HepG2 (cell line): ENCODE results near the gene UAP1L1. TPM values are rescaled to one million over a fixed set of nuclear protein-coding genes. Genes with fewer than 3 reads are reported as not detected.
A peak's percentile ranks its signal among the peaks of the same experiment; 100 is the strongest.

Source experiments
- ATF2 ChIP-seq: sonication (generic); formaldehyde crosslinking; IDR thresholded peaks from 2 replicates; pipeline ENCODE4 v1.4.0; 2020; ENCODE audit warnings: missing genetic modification reagents
- DR1 ChIP-seq: sonication (generic); formaldehyde crosslinking; IDR thresholded peaks from 2 replicates; pipeline ENCODE4 v1.8.0; 2021; ENCODE audit warnings: mild to moderate bottlenecking, missing genetic modification reagents, inconsistent platforms
- ERF ChIP-seq: IDR thresholded peaks from 2 replicates; pipeline ENCODE4 v1.6.1; 2018; ENCODE audit warnings: missing biosample characterization, missing genetic modification reagents
- EZH2 ChIP-seq: conservative IDR thresholded peaks from 2 replicates; pipeline ENCODE4 v1.6.1; 2012; ENCODE audit warnings: mild to moderate bottlenecking, low read depth, low read length, moderate library complexity
- MATR3 ChIP-seq: sonication (generic); formaldehyde crosslinking; IDR thresholded peaks from 2 replicates; pipeline ENCODE4 v1.4.0; 2020; ENCODE audit warnings: missing genetic modification reagents
- MIER2 ChIP-seq: IDR thresholded peaks from 2 replicates; pipeline ENCODE4 v1.6.1; 2016; ENCODE audit warnings: missing biosample characterization, missing genetic modification reagents
- NCOA1 ChIP-seq: sonication (generic); formaldehyde crosslinking; IDR thresholded peaks from 2 replicates; pipeline ENCODE4 v1.9.0; 2021; ENCODE audit warnings: missing genetic modification reagents
- NFATC3 ChIP-seq: sonication (generic); formaldehyde crosslinking; IDR thresholded peaks from 2 replicates; pipeline ENCODE4 v1.5.1; 2020; ENCODE audit warnings: mild to moderate bottlenecking, missing genetic modification reagents
- RFX3 ChIP-seq: IDR thresholded peaks from 2 replicates; pipeline ENCODE4 v1.6.1; 2016; ENCODE audit warnings: missing biosample characterization, missing genetic modification reagents
- SKIL ChIP-seq: sonication (generic); formaldehyde crosslinking; IDR thresholded peaks from 2 replicates; pipeline ENCODE4 v1.8.0; 2022; ENCODE audit warnings: missing genetic modification reagents, mild to moderate bottlenecking, moderate library complexity, borderline replicate concordance
- TAF1 ChIP-seq: sonication (generic); formaldehyde crosslinking; IDR thresholded peaks from 2 replicates; pipeline ENCODE4 v1.4.0; 2020; ENCODE audit warnings: missing genetic modification reagents
- YEATS2 ChIP-seq: sonication (generic); formaldehyde crosslinking; IDR thresholded peaks from 2 replicates; pipeline ENCODE4 v1.4.0; 2020; ENCODE audit warnings: missing genetic modification reagents, borderline replicate concordance
- ZMAT3 ChIP-seq: sonication (generic); formaldehyde crosslinking; conservative IDR thresholded peaks from 2 replicates; pipeline ENCODE4 v1.7.0; 2021; ENCODE audit warnings: missing genetic modification reagents
- ZNF205 ChIP-seq: IDR thresholded peaks from 2 replicates; pipeline ENCODE4 v1.6.1; 2018; ENCODE audit warnings: missing biosample characterization, missing genetic modification reagents
- ZNF225 ChIP-seq: sonication (generic); formaldehyde crosslinking; IDR thresholded peaks from 2 replicates; pipeline ENCODE4 v1.4.0; 2020; ENCODE audit warnings: mild to moderate bottlenecking, missing genetic modification reagents
- ZNF235 ChIP-seq: sonication (generic); formaldehyde crosslinking; IDR thresholded peaks from 2 replicates; pipeline ENCODE4 v1.8.1; 2023; ENCODE audit warnings: mild to moderate bottlenecking, missing genetic modification reagents, borderline replicate concordance
- ZNF317 ChIP-seq: sonication (generic); formaldehyde crosslinking; IDR thresholded peaks from 2 replicates; pipeline ENCODE4 v1.5.0; 2020; ENCODE audit warnings: mild to moderate bottlenecking, missing genetic modification reagents
- ZNF460 ChIP-seq: sonication (generic); formaldehyde crosslinking; IDR thresholded peaks from 2 replicates; pipeline ENCODE4 v1.5.1; 2020; ENCODE audit warnings: missing genetic modification reagents, mild to moderate bottlenecking, borderline replicate concordance
- ZNF614 ChIP-seq: IDR thresholded peaks from 2 replicates; pipeline ENCODE4 v1.6.1; 2018; ENCODE audit warnings: missing biosample characterization, missing genetic modification reagents, inconsistent platforms, borderline replicate concordance
- ZNF619 ChIP-seq: sonication (generic); formaldehyde crosslinking; IDR thresholded peaks from 2 replicates; pipeline ENCODE4 v1.4.0; 2020; ENCODE audit warnings: mild to moderate bottlenecking, missing genetic modification reagents
- ZNF672 ChIP-seq: sonication (generic); formaldehyde crosslinking; IDR thresholded peaks from 2 replicates; pipeline ENCODE4 v1.8.1; 2022; ENCODE audit warnings: missing genetic modification reagents
- ZSCAN30 ChIP-seq: sonication (generic); formaldehyde crosslinking; IDR thresholded peaks from 2 replicates; pipeline ENCODE4 v1.5.0; 2020; ENCODE audit warnings: mild to moderate bottlenecking, missing genetic modification reagents
- polyA plus RNA-seq, 8 experiments: library from polyadenylated mRNA; depleted of rRNA in 3 of 8; stranded (reverse) in 7 of 8; unstranded in 1 of 8; fragments of >200 nt; fragmentation: Illumina TruSeq in 4 of 8; extraction: Trizol in 4 of 8; gene quantifications; 2 replicates each; pipeline versions ENCODE4 v1.2.1 to v1.2.3, GENCODE V29; 2011 to 2016; ENCODE audit warnings: low read depth in 4 of 8, missing spikeins in 1 of 8, mixed read lengths in 1 of 8; ENCODE audit not compliant: insufficient read depth in 1 of 8
- total RNA-seq, 5 experiments: library from RNA; depleted of rRNA; stranded (reverse); fragments of >200 nt; fragmentation: Illumina TruSeq; extraction: Trizol; gene quantifications; 2 replicates each; pipeline ENCODE4 v1.2.3, GENCODE V29; 2016; ENCODE audit warnings: low read depth in 1 of 5
- TF ChIP-seq, protein P1 (sequence below): sonication (generic); formaldehyde crosslinking; IDR thresholded peaks from 2 replicates; pipeline ENCODE4 v1.4.0; 2020; ENCODE audit warnings: mild to moderate bottlenecking, missing genetic modification reagents

Gene UAP1L1
- total and polyA plus RNA-seq, 2 of the 13 experiments (the other 11 are each of a cell fraction or from before 2014, with no cell fraction given): 5.4 to 6.4 TPM

DNA sequence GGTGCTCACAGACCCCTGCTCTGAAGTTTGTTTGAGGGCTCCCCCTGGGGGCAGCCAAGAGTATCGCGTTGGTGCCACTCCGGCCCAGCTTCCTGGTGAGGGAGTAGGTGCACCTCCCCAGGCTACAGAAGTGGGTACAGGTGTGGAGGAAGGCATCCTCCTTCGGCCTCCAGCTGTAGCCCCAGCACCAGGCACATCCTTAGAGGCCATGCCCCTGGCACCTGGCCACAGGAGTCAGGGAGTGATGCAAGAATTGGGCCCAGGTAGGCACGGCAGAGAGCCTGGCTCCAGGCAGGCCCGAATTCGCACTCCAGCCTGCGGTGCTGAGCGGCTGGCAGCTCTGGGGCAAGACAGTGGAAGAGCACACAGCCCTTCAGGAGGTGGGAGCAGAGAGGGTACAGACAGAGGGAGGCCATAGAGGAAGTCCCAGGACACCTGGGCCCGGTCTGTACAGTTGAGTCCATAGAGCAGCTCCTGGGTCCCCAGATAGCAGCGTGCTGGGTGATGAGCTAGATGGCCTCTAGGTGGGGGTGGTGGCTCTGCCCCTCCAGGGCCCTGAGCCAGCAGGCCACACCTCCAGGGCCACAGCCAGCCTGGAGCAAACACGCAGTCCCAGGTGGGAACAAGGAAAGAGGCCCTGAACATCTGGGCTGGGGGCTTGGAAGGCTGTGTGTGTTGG is 9.3 kb upstream of the UAP1L1 start (continued):
- TF ChIP-seq, protein P1, sequence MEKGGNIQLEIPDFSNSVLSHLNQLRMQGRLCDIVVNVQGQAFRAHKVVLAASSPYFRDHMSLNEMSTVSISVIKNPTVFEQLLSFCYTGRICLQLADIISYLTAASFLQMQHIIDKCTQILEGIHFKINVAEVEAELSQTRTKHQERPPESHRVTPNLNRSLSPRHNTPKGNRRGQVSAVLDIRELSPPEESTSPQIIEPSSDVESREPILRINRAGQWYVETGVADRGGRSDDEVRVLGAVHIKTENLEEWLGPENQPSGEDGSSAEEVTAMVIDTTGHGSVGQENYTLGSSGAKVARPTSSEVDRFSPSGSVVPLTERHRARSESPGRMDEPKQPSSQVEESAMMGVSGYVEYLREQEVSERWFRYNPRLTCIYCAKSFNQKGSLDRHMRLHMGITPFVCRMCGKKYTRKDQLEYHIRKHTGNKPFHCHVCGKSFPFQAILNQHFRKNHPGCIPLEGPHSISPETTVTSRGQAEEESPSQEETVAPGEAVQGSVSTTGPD (CRISPR knock-in tag): no peak
- no peak for TF ChIP-seq SKIL (CRISPR knock-in tag)
- peak; percentile 86; the same call in 1 of the 2 replicates for TF ChIP-seq NCOA1 (CRISPR knock-in tag)
- TF ChIP-seq ZNF225 (CRISPR knock-in tag): no peak
- no peak for TF ChIP-seq EZH2
- 0 out of 2 replicates have a peak, but pooled peaks have one; percentile 23 for TF ChIP-seq ZMAT3 (CRISPR knock-in tag)
- no peak; the same call in 1 of the 2 replicates for TF ChIP-seq MIER2 (CRISPR knock-in tag)
- TF ChIP-seq DR1 (CRISPR knock-in tag): no peak; the same call in 1 of the 2 replicates
- TF ChIP-seq RFX3: no peak
- no peak for TF ChIP-seq TAF1 (CRISPR knock-in tag)
- TF ChIP-seq ZNF205 (CRISPR knock-in tag): peak; percentile 34; the same call in 1 of the 2 replicates
- TF ChIP-seq MATR3 (CRISPR knock-in tag): no peak
- TF ChIP-seq ZSCAN30 (CRISPR knock-in tag): no peak
- TF ChIP-seq ZNF672: no peak
- TF ChIP-seq ZNF317 (CRISPR knock-in tag): peak; percentile 71
- no peak for TF ChIP-seq ZNF460 (CRISPR knock-in tag)
- peak; percentile 19; the same call in 1 of the 2 replicates for TF ChIP-seq ZNF619 (CRISPR knock-in tag)
- peak; percentile 66; the same call in 1 of the 2 replicates for TF ChIP-seq ZNF235 (CRISPR knock-in tag)
- no peak; the same call in 1 of the 2 replicates for TF ChIP-seq ERF (CRISPR knock-in tag)
- TF ChIP-seq ZNF614 (CRISPR knock-in tag): no peak
- 0 out of 2 replicates have a peak, but pooled peaks have one; percentile 48 for TF ChIP-seq NFATC3
- no peak for TF ChIP-seq YEATS2 (CRISPR knock-in tag)
- no peak for TF ChIP-seq ATF2 (CRISPR knock-in tag)
